GM13976 (cell line): ENCODE results near the gene FIGN.

Source experiments
- DNase-seq: peaks from one replicate; pipeline ENCODE4 v3.0.0; 2012; ENCODE audit warnings: low spot score
- in situ Hi-C: fragments of 300-500 bp; cut with MboI; formaldehyde crosslinking; loops from one replicate; pipeline ENCODE4 v1.12.0; 2022; ENCODE audit warnings: low sequenced_read_pairs, mixed read lengths, inconsistent platforms; ENCODE audit not compliant: unreplicated experiment
- TF ChIP-seq, protein P1 (sequence below): IDR thresholded peaks from 2 replicates; pipeline ENCODE4 v1.5.1; 2012; ENCODE audit warnings: borderline replicate concordance, mild to moderate bottlenecking; ENCODE audit not compliant: insufficient read depth; ENCODE audit errors: extremely low read depth, missing control alignments, control extremely low read depth

Gene FIGN

GRCh38 chr2:163741435-163741834 lies 5.6 kb upstream of the FIGN start:
- TF ChIP-seq, protein P1, sequence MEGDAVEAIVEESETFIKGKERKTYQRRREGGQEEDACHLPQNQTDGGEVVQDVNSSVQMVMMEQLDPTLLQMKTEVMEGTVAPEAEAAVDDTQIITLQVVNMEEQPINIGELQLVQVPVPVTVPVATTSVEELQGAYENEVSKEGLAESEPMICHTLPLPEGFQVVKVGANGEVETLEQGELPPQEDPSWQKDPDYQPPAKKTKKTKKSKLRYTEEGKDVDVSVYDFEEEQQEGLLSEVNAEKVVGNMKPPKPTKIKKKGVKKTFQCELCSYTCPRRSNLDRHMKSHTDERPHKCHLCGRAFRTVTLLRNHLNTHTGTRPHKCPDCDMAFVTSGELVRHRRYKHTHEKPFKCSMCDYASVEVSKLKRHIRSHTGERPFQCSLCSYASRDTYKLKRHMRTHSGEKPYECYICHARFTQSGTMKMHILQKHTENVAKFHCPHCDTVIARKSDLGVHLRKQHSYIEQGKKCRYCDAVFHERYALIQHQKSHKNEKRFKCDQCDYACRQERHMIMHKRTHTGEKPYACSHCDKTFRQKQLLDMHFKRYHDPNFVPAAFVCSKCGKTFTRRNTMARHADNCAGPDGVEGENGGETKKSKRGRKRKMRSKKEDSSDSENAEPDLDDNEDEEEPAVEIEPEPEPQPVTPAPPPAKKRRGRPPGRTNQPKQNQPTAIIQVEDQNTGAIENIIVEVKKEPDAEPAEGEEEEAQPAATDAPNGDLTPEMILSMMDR, result no peak
- DNase-seq, result no peak
- in situ Hi-C loops, result no loop called here

- TF ChIP-seq, protein P1, result no peak
- DNase-seq, result no peak
- in situ Hi-C loops, result no loop called here
These were observed 1.8 kb upstream of the FIGN start for GRCh38 chr2:163737563-163737962.

- TF ChIP-seq, protein P1, result no peak
- no peak for DNase-seq
- in situ Hi-C loops, result no loop called here
These were observed 1.3 kb upstream of the FIGN start for GRCh38 chr2:163737190-163737439.

DNA sequence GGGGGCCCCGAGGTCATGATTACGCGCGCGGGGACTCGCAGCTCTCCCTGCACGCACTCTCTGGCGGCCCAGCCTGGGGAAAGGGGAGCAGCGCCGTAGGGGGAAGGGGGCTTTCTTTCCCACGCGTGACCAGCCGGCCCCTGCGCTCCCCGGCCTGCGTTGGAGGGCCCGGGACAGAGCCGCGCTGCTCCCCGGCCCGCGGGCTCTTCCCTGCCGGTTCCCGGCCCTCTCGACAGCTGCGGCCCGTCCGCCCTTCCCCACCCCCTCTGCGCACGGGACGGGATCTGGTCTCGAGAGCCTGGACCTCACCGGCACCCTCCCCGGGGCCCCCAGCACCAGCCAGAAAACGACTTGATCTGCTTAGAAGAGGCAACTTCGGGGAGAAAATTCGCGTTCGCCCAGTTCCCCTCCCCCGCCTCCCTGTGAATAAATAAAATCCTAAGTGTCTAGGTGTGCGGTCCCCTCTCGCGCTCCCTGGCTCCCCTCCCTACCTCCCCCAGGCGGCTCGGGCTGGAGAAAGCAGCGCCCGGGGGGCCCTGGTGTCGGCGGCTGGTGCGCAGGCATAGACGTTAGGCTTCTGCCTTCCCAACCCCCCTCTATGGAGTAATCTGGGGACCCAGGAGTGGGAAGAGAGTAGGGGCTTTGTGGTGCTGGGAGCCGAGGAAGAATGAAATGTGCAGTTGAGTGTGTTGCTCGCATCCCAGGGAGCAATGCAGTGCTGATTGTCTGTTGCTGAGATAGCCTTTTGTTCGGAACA lies 803 bp upstream of the FIGN start:
- in situ Hi-C loops, result no loop called here
- peak; percentile 13 for DNase-seq
- TF ChIP-seq, protein P1, result no peak

GRCh38 chr2:163734881-163735684 lies 725 bp downstream of the FIGN start:
- TF ChIP-seq, protein P1, result no peak
- no peak for DNase-seq
- in situ Hi-C loops, result no loop called here

DNA sequence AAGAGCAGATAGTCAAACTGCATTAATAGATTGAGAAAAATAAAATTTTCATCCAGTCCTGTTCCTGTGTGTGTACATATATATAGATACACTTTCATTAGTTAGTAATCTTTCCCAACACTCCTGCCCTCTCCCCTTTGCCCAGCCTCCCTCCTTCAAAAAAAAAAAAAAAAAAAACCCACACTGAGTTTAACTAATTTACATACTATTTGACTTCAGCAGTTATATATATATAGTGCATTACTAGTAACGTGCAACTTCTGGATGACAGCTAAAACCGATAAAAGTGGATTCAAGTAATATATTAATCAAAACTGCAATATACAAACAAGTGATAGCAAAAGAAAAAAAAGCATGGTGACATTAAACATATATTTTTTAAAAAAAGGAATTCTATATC lies 1.4 kb downstream of the FIGN start:
- no peak for DNase-seq
- in situ Hi-C loops, result no loop called here
- TF ChIP-seq, protein P1, result no peak
